Endothelial cell of umbilical vein (primary cell): ENCODE data around the gene LIPE. TPM values are rescaled to one million over a fixed set of nuclear protein-coding genes. Genes with fewer than 3 reads are reported as not detected.

Experiments
- BruUV-seq: library from RNA; stranded (reverse); fragments of 400-500 nt; replicated peaks from 2 replicates; lab custom pipeline; 2021; lab: Mats Ljungman, UMichigan
- CTCF ChIA-PET: fragments of 300-600, 350-600 bp; sonication (Branson Sonifier 250); formaldehyde crosslinking; loops from one replicate; lab custom pipeline; 2021; ENCODE audit warnings: antibody characterized with exemption, inconsistent platforms; lab: Charles Lee
- POLR2A ChIA-PET: fragments of 300-600, 350-600 bp; sonication (Branson Sonifier 250); formaldehyde crosslinking; loops from one replicate; lab custom pipeline; 2021; ENCODE audit warnings: antibody characterized with exemption, inconsistent platforms; lab: Charles Lee
- DNase-seq: peaks from one replicate; pipeline ENCODE4 v3.0.0-alpha.2; 2011; ENCODE audit warnings: low read depth, low spot score
- FAIRE-seq: peaks from 2 replicates; lab custom pipeline; 2011; peaks lifted over from hg19 to GRCh38; lab: Jason Lieb, UNC
- H2AFZ ChIP-seq: 2 replicates; pipeline ENCODE4 v1.6.0; 2012; ENCODE audit warnings: low read depth, low read length, control low read depth, inconsistent platforms
- H3K27ac ChIP-seq: 2 replicates; pipeline ENCODE4 v1.5.1; 2011; ENCODE audit warnings: low read depth, mild to moderate bottlenecking, control low read depth, low read length, moderate library complexity; ENCODE audit not compliant: insufficient read depth
- H3K27me3 ChIP-seq, 2 experiments: 2 replicates each; pipeline versions ENCODE4 v1.6.0 to v1.6.1; 2011; ENCODE audit warnings: low read length in 2 of 2, mixed read lengths in 1 of 2; ENCODE audit not compliant: control insufficient read depth in 2 of 2, insufficient read depth in 2 of 2
- H3K36me3 ChIP-seq, 2 experiments: 2 replicates in 1 of 2; 3 replicates in 1 of 2; pipeline ENCODE4 v1.5.1; 2011; ENCODE audit warnings: low read length in 2 of 2, mild to moderate bottlenecking in 1 of 2, moderate library complexity in 1 of 2; ENCODE audit not compliant: control insufficient read depth in 2 of 2, insufficient read depth in 2 of 2; ENCODE audit errors: extremely low read depth in 1 of 2
- H3K4me1 ChIP-seq: 3 replicates; pipeline ENCODE4 v1.5.1; 2011; ENCODE audit warnings: mild to moderate bottlenecking, low read length; ENCODE audit not compliant: control insufficient read depth, insufficient read depth; ENCODE audit errors: extremely low read depth
- H3K4me2 ChIP-seq: 2 replicates; pipeline ENCODE4 v1.6.1; 2011; ENCODE audit warnings: low read length, control low read depth, mixed read lengths; ENCODE audit not compliant: insufficient read depth
- H3K4me3 ChIP-seq, 3 experiments: fragments of 200-600 bp in 1 of 3; sonication (generic), shearing (Covaris generic) in 1 of 3; replicated peaks in 1 of 3; 2 replicates each; pipeline ENCODE4 v1.5.1; 2011 to 2016; ENCODE audit warnings: control low read depth in 3 of 3, low read length in 3 of 3, mild to moderate bottlenecking in 2 of 3, inconsistent platforms in 1 of 3, low read depth in 1 of 3, moderate library complexity in 1 of 3; ENCODE audit not compliant: insufficient read depth in 1 of 3
- H3K79me2 ChIP-seq: 2 replicates; pipeline ENCODE4 v1.6.0; 2012; ENCODE audit warnings: low read length, inconsistent platforms; ENCODE audit not compliant: control insufficient read depth, insufficient read depth
- H3K9ac ChIP-seq: replicated peaks from 2 replicates; pipeline ENCODE3; 2011; ENCODE audit warnings: low read length, control low read depth; ENCODE audit not compliant: insufficient read depth; ENCODE audit errors: extremely low read depth
- H3K9me1 ChIP-seq: replicated peaks from 3 replicates; pipeline ENCODE4 v1.6.0; 2011; ENCODE audit warnings: mild to moderate bottlenecking, low read length; ENCODE audit not compliant: control insufficient read depth, insufficient read depth; ENCODE audit errors: extremely low read depth
- H3K9me3 ChIP-seq: replicated peaks from 2 replicates; pipeline ENCODE4 v1.5.1; 2012; ENCODE audit warnings: low read length, inconsistent platforms; ENCODE audit not compliant: control insufficient read depth, insufficient read depth
- H4K20me1 ChIP-seq: replicated peaks from 2 replicates; pipeline ENCODE3; 2011; ENCODE audit warnings: mild to moderate bottlenecking, low read length; ENCODE audit not compliant: control insufficient read depth, insufficient read depth; ENCODE audit errors: extremely low read depth
- EZH2 ChIP-seq: IDR thresholded peaks from 2 replicates; pipeline ENCODE4 v1.6.1; 2012; ENCODE audit warnings: borderline replicate concordance, low read depth, mild to moderate bottlenecking, moderate library complexity, low read length, inconsistent platforms; ENCODE audit not compliant: severe bottlenecking
- FOS ChIP-seq: IDR thresholded peaks from 2 replicates; pipeline ENCODE4 v1.6.1; 2011; ENCODE audit warnings: mild to moderate bottlenecking, low read length, moderate library complexity, borderline replicate concordance; ENCODE audit not compliant: insufficient read depth
- GATA2 ChIP-seq: IDR thresholded peaks from 2 replicates; pipeline ENCODE4 v1.7.0; 2011; ENCODE audit warnings: low read depth, mild to moderate bottlenecking, moderate library complexity, mixed read lengths, low read length; ENCODE audit not compliant: insufficient read length, insufficient read depth
- JUN ChIP-seq: IDR thresholded peaks from 2 replicates; pipeline ENCODE4 v1.6.1; 2011; ENCODE audit warnings: borderline replicate concordance, low read depth; ENCODE audit not compliant: insufficient read length, insufficient read depth
- MYC ChIP-seq: IDR thresholded peaks from one replicate; pipeline ENCODE4 v1.6.1; 2011; ENCODE audit warnings: mild to moderate bottlenecking, low read depth, low read length
- POLR2A ChIP-seq: IDR thresholded peaks from 2 replicates; pipeline ENCODE4 v1.6.1; 2012; ENCODE audit warnings: low read depth, mild to moderate bottlenecking, control low read depth, low read length
- POLR2AphosphoS5 ChIP-seq: IDR thresholded peaks from 2 replicates; pipeline ENCODE4 v1.6.1; 2012; ENCODE audit warnings: low read depth, mild to moderate bottlenecking, control low read depth, low read length, moderate library complexity; ENCODE audit not compliant: insufficient read depth
- dilution Hi-C: fragments of 300-500 bp; cut with MboI; formaldehyde crosslinking; loops from one replicate; pipeline ENCODE4 v1.15.0; 2019; ENCODE audit warnings: low sequenced_read_pairs; ENCODE audit not compliant: extremely low pct_ligation_motif_present
- intact Hi-C: fragments of 100-400 bp; cut with micrococcal nuclease; formaldehyde crosslinking; loops from one replicate; pipeline ENCODE4 v1.10.0; 2022
- polyA plus RNA-seq, 4 experiments: library from polyadenylated mRNA; depleted of rRNA in 3 of 4; stranded (reverse) in 3 of 4; unstranded in 1 of 4; fragments of >200 nt; gene quantifications; 2 replicates each; pipeline versions ENCODE4 v1.2.1 to v1.2.3, GENCODE V29; 2011 to 2012; ENCODE audit warnings: missing spikeins in 1 of 4
- total RNA-seq: library from RNA; stranded (reverse); gene quantifications from 2 replicates; pipeline ENCODE4 v1.2.3, GENCODE V29; 2021
- TF ChIP-seq, protein P1 (sequence below): IDR thresholded peaks from 2 replicates; pipeline ENCODE4 v1.6.1; 2011; ENCODE audit not compliant: insufficient read depth, insufficient read length
- TF ChIP-seq, protein P2 (sequence below), 2 donors: IDR thresholded peaks; 1 replicate in 1 of 2; 2 replicates in 1 of 2; pipeline ENCODE4 v1.5.1; 2011; ENCODE audit warnings: low read length in 2 of 2, mild to moderate bottlenecking in 2 of 2, moderate library complexity in 2 of 2, control low read depth in 1 of 2, inconsistent platforms in 1 of 2, low read depth in 1 of 2; ENCODE audit not compliant: insufficient read depth in 1 of 2; ENCODE audit errors: extremely low read depth in 1 of 2

Gene LIPE
- total and polyA plus RNA-seq, 2 donors (not counting 3 experiments of a cell fraction or from before 2014, with no cell fraction given), result 3.8 to 13.5 TPM

DNA sequence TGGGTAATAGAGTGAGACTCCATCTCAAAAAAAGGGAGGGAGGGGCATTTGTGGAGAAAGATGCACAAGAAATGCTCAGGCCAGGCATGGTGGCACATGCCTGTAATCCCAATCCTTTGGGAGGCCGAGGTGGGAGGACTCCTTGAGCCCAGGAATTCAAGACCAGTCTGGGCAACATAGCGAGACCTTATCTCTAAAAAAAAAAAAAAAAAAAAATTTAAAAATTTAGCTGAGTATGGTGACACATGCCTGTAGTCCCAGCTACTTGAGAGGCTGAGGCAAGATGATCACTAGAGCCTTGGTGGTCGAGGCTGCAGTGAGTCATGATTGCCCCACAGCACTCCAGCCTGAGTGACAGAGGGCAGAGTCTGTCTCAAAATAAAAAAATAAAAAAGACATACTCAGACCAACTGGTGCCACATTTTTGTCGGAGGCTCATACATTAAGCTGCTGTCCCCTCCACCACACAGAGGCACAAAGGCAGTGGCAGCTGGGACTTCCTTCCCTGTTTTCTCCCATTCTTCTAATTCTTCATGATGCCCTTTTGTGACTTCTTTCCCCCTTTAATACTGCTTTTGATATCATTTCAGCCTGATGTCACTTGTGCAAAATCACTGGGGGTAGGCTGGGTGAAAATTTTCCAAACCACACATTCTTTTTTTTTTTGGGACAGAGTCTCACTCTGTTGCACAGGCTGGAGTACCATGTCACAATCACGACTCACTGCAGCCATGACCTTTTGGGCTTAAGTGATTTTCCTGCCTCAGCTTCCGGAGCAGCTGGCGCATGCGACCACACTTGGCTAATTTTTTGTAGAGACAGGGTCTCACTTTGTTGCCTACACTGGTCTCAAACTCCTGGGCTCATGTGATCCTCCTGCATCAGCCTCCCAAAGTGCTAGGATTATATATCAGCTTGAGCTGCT, 42.4 kb upstream of the LIPE start:
- no peaks in the 10 kb centered on the region for H3K36me3 ChIP-seq
- dilution Hi-C loops, result no loop called here
- H3K4me1 ChIP-seq, result no peaks in the 10 kb centered on the region
- DNase-seq (no peak), FAIRE-seq (no peak)
- no peaks in the 10 kb centered on the region for H3K9me3 ChIP-seq
- H3K79me2 ChIP-seq, result no peaks in the 10 kb centered on the region
- no peak overlapping the region for H3K4me2 ChIP-seq
- H3K27ac ChIP-seq, result no peak overlapping the region
- CTCF ChIA-PET, result interaction anchor here (1.7 kb wide), 2 partner anchors 19 to 31 kb away, joined by 4 to 5 read pairs; no protein-coding TSS in a partner anchor
- peaks cover 0 to 1% of the 10 kb centered on the region in 2 experiments for H3K27me3 ChIP-seq
- no TSS peak for BruUV-seq
- POLR2A ChIA-PET, result interaction anchor here (0.6 kb wide), 1 partner anchor 35 kb away, joined by 7 read pairs; no protein-coding TSS in a partner anchor
- H2AFZ ChIP-seq, result no peak overlapping the region
- no peaks in the 10 kb centered on the region for H4K20me1 ChIP-seq
- H3K4me3 ChIP-seq, result no peak overlapping the region
- intact Hi-C loops, result no loop called here
- H3K9ac ChIP-seq, result no peak overlapping the region
- TF ChIP-seq EZH2, result no peak
- TF ChIP-seq, protein P1, sequence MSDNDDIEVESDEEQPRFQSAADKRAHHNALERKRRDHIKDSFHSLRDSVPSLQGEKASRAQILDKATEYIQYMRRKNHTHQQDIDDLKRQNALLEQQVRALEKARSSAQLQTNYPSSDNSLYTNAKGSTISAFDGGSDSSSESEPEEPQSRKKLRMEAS, result no peak
- TF ChIP-seq JUN, result no peak
- TF ChIP-seq, protein P2, sequence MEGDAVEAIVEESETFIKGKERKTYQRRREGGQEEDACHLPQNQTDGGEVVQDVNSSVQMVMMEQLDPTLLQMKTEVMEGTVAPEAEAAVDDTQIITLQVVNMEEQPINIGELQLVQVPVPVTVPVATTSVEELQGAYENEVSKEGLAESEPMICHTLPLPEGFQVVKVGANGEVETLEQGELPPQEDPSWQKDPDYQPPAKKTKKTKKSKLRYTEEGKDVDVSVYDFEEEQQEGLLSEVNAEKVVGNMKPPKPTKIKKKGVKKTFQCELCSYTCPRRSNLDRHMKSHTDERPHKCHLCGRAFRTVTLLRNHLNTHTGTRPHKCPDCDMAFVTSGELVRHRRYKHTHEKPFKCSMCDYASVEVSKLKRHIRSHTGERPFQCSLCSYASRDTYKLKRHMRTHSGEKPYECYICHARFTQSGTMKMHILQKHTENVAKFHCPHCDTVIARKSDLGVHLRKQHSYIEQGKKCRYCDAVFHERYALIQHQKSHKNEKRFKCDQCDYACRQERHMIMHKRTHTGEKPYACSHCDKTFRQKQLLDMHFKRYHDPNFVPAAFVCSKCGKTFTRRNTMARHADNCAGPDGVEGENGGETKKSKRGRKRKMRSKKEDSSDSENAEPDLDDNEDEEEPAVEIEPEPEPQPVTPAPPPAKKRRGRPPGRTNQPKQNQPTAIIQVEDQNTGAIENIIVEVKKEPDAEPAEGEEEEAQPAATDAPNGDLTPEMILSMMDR (IDR thresholded peaks at IDR 0.05; ENCODE audit: extremely low read depth in 1 of 2, insufficient read depth in 1 of 2, low read depth in 1 of 2, low read length in 2 of 2), result no peak
- TF ChIP-seq POLR2A, result no peak
- no peak for TF ChIP-seq MYC
- TF ChIP-seq POLR2AphosphoS5, result no peak
- no peak for TF ChIP-seq FOS
- TF ChIP-seq GATA2, result no peak
- H3K9me1 ChIP-seq, result no peaks in the 10 kb centered on the region
